ENCODE results near the gene ABCC11. TPM values are rescaled to one million over a fixed set of nuclear protein-coding genes. Genes with fewer than 3 reads are reported as not detected.

Gene ABCC11
- total RNA-seq (2014; rRNA removed; shearing (Covaris generic)) (0.12 TPM in 1 of 2 replicates, not detected in the other), polyA plus RNA-seq (2016; fragmentation: Nextera tagmentation; extraction: Ambion mirVana) (0.10 TPM in 1 of 2 replicates, not detected in the other)
- long read RNA-seq, result 0 reads

GRCh38 chr16:48247311-48247710 lies at the start of gene ABCC11:
Gene ABCC11, minus strand, starts transcription at chr16:48247539. Its CDS starts 15,618 bp downstream, at chr16:48231921.
- Histone ChIP-seq H3K27me3 (ENCODE audit: insufficient read depth) (no peaks in the 10 kb centered on the region), H2AFZ (no peak within 1 kb of the TSS), H3F3A (replicated peaks; ENCODE audit: low read depth) (no peaks in the 10 kb centered on the region), H3K36me3 (ENCODE audit: insufficient read depth) (no peaks in the 10 kb centered on the region), H3K79me2 (replicated peaks; ENCODE audit: insufficient read depth) (peaks cover 49% of the 10 kb centered on the region), H3K4me1 (ENCODE audit: insufficient read depth) (peaks cover 11% of the 10 kb centered on the region), H3K4me3 (no peak within 1 kb of the TSS), H3K4me2 (no peak within 1 kb of the TSS), H4K20me1 (replicated peaks; ENCODE audit: insufficient read depth) (no peaks in the 10 kb centered on the region), H3K27ac (ENCODE audit: low read depth) (no peak within 1 kb of the TSS; the same call in 1 of the 2 replicates), H3K9me2 (ENCODE audit: insufficient read depth) (no peaks in the 10 kb centered on the region)
- DNase-seq (ENCODE audit: low spot score) (no peak), ATAC-seq (no peak)
- no peaks in the 10 kb centered on the region for H3K27me3 Mint-ChIP-seq (ENCODE audit: insufficient read depth, low read depth, poor library complexity)
- no peak within 1 kb of the TSS for H3K27ac Mint-ChIP-seq
- no peak for TF ChIP-seq ZNF462 (CRISPR knock-in tag; IDR thresholded peaks at IDR 0.05)
- TF ChIP-seq EZH2 (IDR thresholded peaks at IDR 0.05; ENCODE audit: low read depth, unreplicated experiment), result no peak
- TF ChIP-seq CTCF (conservative IDR thresholded peaks at IDR 0.05; ENCODE audit: low read depth in 2 of 2), result no peak
- no peak for TF ChIP-seq STAT1 (IDR thresholded peaks at IDR 0.05; ENCODE audit: unreplicated experiment)
- TF ChIP-seq JUNB (IDR thresholded peaks at IDR 0.05; ENCODE audit: unreplicated experiment), result no peak
- TF ChIP-seq ZNF331 (CRISPR knock-in tag; IDR thresholded peaks at IDR 0.05; ENCODE audit: low read depth), result no peak
- TF ChIP-seq ZNF114 (CRISPR knock-in tag; IDR thresholded peaks at IDR 0.05), result no peak
- TF ChIP-seq NANOG (IDR thresholded peaks at IDR 0.05; ENCODE audit: borderline replicate concordance), result no peak
- TF ChIP-seq REST (IDR thresholded peaks at IDR 0.05; ENCODE audit: unreplicated experiment), result no peak
- TF ChIP-seq EZH2phosphoT487 (IDR thresholded peaks at IDR 0.05; ENCODE audit: unreplicated experiment), result no peak
- TF ChIP-seq ETS1 (IDR thresholded peaks at IDR 0.05), result no peak
- TF ChIP-seq POLR2AphosphoS5 (IDR thresholded peaks at IDR 0.05; ENCODE audit: low read depth), result no peak
- TF ChIP-seq CREB1 (CRISPR knock-in tag; IDR thresholded peaks at IDR 0.05; ENCODE audit: low read depth), result no peak
- H3K4me3 Mint-ChIP-seq, result no peak within 1 kb of the TSS
- H3K9me3 Mint-ChIP-seq, result no peaks in the 10 kb centered on the region; the same call in 2 of the 3 replicates
- no peaks in the 10 kb centered on the region; the same call in 2 of the 3 replicates for H3K36me3 Mint-ChIP-seq (ENCODE audit: low read depth)
- H3K4me1 Mint-ChIP-seq, result peaks cover 9% of the 10 kb centered on the region
